Fibroblast of lung (primary cell): ENCODE data around the gene ARL5C.

Source experiments
- CTCF ChIP-seq, 2 donors: IDR thresholded peaks in 1 of 2; conservative IDR thresholded peaks in 1 of 2; 1 replicate in 1 of 2; 2 replicates in 1 of 2; pipeline ENCODE4 v1.5.1; 2011 to 2012; ENCODE audit warnings: low read length in 2 of 2, control low read depth in 1 of 2, inconsistent platforms in 1 of 2, low read depth in 1 of 2, mild to moderate bottlenecking in 1 of 2
- EZH2 ChIP-seq: IDR thresholded peaks from 2 replicates; pipeline ENCODE4 v1.5.1; 2012; ENCODE audit warnings: low read length, control low read depth, mild to moderate bottlenecking; ENCODE audit errors: missing control alignments

- TF ChIP-seq CTCF (conservative IDR thresholded peaks at IDR 0.05 in 1 of 2, IDR thresholded peaks at IDR 0.05 in 1 of 2; ENCODE audit: low read depth in 1 of 2, low read length in 2 of 2) (no peak), EZH2 (no peak)
These were observed 40.7 kb downstream of the ARL5C start for GRCh38 chr17:39125143-39125875.
